ENCODE measurements around the gene IFITM10.

The IFITM10 gene

DNA sequence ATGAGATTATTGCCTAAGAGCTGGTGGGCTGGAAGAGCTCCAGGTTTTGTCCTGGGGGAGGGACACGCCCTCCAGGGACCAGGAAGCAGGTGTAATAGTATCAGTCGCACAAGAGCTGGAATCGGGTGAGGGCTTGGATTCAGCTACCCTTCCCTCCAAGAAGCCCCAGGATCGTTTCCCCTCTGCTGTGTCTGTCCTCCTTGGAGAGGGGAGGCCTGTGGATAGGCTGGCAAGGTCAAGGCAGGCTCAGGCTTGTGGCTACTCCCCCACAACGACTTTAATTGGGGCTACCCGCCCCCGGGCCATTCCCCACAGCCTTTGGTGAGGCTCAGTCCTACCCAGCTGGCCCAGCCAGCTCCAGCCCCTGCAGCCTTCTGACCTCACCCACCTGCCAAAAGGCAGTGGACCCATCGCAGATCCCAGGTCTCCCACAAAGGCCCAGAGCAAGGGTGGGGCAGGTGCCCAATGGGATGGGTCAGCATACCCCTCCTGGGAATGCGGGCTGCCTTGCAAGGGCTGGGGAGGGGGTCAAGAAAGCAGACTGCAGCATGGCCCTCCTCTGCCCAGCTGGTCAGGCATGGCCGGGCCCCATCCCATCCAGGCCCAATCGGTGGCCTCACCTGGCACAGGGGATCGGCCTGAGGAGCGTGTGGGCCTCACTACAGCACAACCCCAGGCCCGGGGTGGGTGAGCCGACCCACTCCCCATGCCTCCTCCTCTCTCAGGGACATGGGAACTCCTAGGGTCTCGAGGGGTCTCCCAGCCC, 12.3 kb upstream of the IFITM10 start:
- no peak for FAIRE-seq

DNA sequence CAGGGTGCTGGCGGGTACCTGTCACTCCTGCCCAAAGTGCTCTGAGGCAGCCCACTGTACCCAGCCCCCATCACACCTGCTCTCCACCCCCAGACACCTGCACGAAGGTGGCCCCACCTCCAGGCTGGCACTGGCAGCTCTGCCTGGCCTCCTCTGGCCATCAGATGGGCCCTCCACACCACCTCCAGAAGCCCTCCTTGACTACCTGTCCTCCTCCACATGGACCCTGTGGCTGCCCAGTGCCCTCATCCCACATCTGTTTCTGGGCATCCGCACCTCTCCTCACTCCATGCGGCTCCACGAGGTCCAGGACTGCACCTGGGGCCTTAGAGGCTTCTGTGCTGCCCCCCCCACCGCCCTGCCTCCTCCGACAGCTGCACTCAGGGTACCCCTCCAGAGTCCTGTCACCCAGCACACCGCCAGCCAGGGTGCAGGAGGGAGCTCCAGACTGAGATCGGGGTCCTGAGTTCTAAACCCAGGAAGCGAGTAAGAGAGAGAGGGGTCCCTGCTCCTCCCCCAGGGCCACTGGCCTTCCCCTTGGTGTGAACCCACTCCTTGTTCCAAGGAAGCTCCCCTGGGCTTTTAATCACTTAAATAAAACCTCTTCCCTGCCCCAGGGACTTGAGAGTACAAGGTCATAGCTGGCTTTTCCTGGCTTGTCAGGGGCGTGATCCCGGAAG, 11.6 kb upstream of the IFITM10 start:
- FAIRE-seq, result no peak

DNA sequence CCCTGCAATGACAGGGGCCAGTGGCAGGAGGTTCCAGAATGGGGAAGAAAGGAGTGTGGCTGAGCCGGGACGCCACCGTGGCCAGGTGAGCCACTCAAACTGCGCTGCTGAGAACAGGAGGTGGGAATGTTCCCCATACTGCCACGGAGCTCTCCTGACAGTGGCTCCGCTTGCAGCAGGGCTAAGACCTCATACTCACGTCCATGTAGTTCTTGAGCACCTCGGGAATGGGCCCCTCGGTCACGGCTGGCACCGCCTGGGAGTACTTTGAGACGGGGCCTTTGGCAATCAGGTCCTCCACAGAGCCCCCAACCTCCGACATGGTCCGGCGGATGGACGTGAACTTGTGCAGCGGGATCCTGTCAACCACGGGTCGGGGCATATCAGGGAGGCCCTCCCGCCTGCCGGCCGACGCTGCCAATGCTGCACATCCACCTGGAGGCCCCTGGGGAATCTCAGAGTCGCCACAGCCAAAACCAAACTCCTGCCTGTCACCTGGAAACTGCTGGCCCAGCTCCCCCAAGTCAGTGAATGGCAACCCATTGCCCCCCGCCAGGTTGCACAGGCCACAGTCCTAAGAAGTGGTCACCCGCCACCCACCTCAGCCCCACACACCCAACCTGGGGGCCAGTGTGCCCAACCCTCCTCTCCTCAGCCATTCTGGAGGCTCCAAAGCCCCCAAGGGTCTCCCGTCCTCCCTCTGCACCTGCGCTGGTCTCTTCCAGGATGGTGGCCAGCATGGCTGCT, 10.9 kb upstream of the IFITM10 start:
- no peak for FAIRE-seq

DNA sequence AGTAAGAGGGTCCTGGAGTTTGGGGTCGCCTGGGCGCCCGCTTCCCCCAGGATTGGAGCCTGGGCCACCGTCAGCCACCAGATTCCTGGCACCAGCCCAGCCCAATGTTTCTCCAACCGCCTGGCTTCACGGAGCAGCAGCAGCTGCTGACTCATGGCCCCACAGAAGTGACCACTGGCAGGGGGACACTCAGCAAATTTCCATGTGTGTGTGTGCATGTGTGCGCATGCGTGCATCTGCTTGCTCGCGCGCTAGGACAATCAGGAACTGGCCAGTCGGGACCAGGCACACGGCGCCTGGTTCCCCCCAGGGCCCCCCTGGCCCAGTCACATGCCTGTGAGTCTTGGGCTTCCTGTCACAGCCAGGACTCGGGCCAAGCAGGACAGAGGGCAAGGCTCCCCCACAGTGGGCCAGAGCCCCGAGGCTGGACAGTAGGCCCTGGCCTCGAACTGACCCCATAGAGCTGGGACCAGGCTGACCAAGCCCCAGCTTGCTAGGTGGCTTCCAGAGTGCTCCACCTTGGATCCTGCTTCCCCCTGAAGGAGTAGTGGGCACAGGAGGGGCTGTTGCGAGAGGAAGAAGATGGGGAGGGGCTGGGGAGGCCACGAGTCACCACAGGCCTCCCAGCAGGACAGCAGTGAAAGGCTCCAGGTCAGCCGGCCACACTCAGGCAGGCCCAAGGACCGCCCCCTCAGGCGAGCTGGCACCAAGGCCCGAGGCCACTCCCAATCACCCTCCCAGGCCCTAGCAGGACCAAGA, 10.1 kb upstream of the IFITM10 start:
- FAIRE-seq, result no peak

DNA sequence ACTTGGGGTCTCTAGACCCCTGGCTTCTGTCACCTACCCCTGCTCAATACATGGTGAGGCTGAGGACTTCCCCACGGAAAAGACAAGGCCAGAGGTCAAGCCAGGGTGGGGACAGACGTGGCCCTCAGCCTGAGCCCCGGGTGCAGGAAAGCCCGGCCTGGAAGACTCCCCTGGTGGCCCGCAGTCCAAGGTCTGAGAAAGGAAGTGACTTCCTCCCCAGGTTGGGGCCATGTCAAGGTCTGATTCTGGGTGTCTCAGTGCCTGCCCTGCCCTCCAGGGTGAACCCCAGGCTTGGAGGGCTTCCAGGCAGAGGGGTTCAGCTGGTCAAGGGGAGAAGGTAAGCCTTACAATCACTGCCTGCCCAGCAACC, 9.4 kb upstream of the IFITM10 start:
- FAIRE-seq, result no peak

DNA sequence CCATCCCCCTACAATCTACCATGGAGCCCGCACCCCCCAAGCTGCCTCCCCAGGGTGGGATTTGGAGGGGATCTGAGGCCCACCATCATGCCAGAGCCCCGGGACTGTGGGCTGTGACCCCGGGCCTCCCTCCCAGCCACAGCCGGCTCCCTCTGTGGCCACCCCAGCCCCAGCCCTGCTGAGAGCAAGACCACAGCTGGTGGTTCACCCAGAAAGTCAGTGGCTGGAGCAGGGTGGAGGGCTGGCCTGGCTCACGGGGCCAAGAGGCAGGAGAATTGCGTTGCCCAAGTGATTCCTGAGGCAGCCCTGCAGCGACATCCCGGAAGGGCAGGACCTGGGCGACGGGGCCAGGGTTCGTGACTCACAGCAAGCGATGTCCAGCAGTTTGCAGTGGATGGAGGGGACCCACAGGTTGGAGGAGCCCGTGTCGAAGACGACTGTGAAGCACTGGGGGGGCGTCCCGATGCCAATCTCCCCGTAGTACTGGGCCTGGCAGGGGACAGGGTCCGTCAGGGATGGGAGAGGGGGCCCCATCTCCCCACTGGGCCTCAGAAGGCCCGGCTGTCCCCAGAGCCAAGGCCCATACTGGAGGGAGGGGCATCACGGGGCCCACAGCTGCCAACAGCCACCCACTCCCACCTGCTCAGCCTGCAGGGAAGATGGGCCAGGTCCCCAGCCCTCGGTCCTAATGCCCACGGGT, 8.9 kb upstream of the IFITM10 start:
- no peak for FAIRE-seq

DNA sequence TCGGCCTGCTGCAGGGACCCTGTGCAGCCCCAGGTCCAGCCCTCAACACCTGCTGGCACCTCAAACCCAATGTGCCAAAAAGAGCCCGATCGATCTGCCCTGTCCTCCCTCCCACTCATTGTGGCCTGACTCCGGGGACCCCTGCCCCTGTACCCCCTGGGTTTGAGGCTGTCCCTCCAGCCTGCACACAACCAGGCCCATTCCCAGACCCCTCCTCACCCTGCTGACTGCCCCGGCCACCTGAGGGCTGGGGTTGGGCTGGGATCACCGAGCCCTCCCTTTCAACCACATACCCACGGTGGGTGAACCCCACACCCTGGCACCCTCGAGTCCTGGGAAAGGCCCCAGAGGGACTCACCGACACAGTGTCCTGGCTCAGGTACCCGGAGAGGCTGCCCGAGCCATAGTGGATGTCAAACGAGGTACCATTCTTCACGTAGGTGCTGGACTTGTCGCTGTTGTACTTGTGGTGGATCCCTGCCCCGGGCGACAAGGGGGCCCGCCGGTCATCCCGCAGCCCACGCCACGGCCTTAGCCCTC, 8.3 kb upstream of the IFITM10 start:
- FAIRE-seq, result no peak

DNA sequence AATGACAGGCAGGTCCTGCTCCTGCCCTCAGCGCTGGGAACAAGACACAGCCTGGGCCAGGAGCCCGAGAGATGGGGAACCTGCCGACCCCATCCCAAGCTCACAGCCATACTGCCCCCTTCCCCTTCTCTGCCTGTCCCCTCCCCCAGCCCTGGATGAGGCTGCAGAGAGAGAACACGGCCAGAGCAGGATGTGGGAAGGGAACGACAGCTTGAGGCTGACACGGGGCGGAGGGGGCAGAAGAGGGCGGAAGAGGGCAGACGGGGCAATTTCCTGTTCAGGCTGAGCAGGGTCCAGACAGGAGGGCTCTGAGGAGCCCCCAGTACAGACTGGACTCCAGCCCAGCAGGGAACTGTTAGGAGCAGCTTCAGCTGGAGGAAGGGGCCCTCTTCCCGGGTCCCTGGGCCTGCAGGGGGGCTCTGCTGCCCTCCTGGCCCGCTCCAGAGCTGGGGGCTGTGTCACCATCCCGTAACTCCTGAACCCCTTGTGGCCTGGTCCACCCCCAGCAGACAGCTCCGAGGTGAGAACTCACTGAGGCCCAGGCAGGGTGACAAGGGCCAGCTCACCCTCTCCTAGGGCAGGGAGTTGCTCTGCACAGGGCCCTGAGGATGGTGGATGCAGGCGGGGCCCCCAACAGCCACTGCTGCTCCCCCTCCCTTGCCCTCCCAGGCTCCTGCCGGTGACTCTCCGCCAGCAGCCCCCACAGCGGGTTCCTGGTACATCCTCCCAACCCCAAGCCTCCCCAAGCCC, 7.6 kb upstream of the IFITM10 start:
- no peak for FAIRE-seq

DNA sequence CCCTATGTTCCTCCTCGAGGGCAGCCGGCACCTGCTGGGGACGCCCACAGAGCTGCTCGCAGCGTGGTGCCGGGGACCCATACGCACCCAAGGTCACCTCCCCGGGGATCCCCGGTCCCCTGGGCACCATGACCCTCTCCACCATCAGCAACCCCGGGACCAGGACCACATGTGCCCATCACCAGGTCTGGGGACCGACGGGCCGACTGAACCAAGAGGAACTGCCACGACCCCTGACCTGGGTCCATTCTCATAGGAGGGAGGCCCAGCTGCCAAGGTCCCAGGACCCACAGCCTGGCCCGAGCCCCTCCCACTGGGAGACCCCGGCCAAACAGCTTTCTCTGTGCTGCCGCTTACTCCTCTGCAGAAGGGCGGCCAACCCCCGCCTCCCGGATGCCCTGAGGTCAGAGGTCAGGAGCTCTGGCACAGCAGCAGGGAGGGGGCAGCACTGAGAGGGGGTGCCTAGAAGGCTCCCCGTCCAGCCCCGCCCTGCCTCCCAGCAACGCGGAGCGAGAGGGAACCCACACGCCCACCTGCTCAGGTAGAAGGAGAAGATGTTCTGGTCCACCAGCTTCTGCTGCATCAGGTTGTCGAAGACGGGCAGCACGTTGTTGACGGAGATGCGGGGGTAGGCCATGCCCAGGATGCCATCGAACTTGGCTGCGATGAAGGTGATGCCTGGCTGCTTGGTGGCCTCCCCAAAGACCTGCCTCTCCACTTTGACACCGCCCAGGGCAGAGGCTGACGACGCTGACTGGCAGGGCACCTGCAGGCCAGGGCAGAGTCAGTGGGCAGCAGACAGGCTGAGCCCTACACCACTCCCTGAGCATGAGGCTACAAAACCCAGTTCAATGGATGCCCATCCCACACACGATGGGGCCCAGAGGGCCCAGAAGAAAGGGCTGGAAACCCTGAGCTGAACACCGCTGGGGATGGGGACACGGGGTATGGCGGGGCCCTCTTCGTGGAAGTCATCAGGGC, 6.7 kb upstream of the IFITM10 start:
- FAIRE-seq, result no peak

DNA sequence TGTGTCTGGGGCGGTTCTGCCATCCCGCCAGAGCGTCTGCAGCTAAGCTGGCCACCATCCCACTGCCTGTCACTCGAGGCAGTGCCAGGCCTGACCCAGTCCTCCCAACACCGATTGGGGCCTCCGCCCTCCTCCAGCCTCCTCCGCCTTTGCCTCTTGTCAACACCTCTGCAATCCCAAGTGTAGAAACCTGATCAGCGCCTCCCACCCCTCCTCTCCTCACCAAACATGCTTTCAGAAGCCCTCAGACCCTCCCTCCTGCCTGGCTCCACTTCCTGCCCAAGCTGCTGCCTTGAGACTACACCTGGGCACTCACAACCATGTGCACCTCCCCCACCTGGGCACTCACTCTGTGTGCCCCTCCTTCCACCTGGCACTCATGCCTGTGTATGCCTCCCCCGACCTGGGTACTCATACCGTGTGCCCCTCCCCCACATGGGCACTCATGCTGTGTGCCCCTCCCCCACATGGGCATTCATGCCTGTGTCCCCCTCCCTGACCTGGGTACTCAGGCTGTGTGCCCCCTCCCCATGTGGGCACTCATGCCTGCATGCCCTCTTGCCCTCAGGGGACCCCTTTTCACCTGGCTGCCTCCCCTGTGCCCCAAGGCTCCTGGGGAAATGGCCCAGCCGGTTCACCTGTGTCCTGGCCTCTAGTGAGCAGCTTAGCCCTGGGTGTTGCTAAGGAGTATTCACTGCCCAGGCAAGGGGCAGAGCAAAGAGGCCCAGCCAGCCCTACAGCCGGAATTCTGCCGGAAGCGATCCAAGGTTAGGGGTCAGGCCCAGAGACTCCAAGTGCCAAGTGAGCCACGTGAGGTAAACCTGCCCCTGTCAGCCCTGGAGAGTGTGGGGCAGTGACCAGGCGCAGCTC, 5.5 kb upstream of the IFITM10 start:
- FAIRE-seq, result no peak

DNA sequence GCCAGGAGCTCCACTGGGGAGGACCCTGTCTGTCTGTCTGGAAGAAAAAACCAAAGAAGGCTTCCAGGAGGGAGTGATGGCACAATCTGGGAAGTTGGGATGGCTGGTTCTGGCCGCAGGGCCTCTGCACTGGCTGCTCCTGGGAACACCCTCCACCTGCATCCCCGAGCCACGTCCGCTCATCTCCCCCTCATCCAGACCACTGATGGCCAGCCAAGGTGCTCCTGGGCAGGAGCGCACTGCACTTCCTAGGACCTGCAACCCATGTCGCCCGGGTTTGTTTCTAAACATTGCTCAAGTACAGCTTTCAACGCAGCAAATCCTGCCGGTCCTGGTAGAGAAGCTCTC, 4.9 kb upstream of the IFITM10 start:
- FAIRE-seq, result no peak

DNA sequence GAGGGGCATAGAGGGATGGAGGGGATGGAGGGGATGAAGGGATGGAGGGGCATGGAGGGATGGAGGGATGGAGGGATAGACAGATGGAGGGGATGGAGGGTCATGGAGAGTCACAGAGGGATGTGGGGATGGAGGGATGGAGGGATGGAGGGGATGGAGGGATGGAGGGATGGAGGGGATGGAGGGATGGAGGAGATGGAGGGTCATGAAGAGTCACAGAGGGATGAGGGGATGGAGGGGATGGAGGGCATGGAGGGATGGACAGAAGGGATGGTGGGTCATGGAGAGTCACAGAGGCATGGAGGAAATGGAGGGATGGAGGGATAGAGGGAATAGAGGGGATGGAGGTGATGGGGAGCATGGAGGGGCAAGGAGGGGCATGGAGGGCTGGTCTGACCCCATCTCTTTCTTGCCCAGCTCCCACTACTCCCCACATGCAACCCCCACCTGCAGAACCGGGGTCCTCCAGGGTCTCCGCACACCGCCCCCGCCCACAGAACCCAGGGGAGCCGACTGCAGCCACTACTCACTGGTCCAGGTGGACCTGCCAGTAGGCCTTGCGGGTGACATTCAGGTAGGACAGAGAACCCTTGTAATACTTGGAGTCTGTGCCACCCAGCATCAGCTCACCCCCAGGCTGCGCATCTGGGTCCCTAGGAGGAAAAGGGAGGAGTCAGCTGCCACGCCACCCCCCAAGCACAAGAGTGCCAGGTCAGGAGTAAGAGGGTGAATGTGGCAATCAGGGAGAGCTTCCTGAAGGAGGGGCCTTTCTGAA, 4.2 kb upstream of the IFITM10 start:
- FAIRE-seq, result no peak

DNA sequence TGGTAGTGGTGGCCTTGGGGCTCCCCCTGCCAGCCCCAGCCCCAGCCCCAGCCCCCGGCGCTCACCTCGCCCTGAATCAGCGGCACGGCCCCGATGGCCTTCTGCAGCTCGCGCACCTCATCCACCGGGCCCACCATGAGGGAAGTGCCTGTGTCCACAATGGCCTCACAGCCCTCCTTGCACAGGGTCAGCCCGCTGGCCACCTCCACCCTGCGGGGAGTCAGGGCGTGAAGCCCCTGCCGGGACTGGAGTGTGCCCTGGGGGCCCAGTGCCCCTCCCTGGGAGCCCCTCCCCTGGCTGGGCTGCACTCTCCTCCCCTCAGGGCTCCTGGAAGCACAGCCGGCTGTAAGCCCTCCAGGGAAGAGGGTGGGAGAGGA, 3.5 kb upstream of the IFITM10 start:
- no peak for FAIRE-seq

DNA sequence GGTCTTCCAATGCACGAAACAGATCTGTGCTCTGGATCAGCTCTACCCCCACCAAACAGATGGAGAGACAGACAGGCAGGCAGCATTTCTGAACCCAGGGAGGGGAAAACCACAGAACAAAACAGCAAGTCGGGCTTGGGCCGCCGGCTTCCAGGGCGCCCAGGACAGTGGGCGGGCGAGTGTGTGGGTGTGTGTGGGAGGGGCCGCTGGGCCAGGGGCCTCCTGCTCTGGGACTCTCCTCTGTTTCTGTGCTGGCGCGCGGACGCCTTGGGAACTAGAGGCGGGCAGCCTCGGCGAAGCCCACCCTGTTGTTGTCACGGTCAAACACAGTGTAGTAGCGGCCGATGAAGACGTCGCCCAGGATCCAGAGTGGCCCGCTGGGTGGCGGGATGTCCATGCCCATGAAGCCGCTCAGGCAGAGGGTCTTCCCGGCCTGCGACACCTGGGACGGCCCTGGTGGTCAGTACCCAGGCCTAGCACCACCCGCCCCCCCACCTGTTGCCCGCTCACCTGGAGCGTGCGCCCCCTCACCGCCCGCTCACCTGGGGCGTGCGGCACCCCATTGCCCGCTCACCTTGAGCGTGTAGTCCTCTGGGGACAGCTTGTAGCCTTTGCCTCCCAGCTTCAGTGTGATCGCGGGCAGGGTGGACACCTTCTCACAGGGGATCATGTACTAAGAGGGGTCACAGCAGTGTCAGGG, 3.0 kb upstream of the IFITM10 start:
- FAIRE-seq, result no peak

DNA sequence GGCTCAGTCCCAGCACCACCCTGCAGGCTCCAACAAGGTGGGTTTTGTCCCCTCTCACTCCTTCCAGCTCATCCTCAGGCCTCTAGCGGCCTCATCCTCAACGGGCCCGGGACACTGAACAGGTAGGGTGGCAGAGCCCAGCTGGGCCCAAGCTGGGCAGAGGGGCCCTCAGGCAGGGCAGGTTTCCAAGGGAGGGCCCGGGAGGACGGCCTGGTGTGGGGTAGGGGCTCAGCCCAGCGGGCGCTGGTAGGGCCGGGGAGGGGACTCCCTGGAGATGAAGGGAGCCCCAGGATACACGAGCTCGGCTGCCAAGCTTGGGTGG, 2.5 kb upstream of the IFITM10 start:
- FAIRE-seq, result no peak

DNA sequence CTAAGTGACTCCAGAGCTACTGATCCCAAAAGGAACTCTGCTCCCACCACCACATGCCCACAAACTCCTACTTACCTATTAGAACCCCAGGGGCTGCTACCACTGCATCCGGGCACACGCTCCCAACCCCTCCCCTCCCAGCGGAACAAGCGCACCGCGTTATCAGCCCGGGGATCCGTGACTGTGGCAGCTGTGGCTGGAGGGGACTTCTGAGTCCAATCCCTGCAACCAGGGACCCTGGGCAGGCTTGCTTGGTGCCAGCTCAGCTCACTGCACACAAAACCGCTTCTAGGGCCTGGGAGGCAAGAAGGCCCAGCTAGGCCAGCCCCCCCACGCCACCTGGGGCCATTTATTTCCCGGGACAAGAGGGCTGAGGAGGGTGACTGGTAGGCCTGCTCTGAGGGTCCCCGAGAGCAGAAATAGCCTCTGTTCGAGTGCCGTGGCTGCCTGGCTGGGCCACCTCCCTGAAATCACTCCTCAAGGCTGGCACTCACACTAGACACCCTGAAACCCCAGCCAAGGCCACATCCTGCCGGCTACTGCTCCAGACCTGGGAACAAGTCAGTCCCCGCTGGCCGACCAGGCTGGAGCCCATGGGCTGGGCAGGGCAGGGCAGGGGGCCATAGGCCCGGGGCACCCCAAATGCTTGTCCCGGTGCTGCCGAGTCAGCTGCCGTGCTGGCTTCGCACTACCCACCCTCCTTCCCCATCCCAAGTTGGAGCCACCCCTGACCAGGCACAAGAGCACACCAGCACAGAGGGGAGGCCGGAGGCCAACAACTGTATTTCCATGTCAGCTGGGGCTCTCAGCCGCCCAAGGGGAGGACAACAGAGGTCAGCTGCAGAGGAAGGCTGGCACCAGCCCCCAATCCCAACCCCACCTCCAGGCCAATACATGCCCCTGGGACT, 1.9 kb upstream of the IFITM10 start:
- no peak for FAIRE-seq

DNA sequence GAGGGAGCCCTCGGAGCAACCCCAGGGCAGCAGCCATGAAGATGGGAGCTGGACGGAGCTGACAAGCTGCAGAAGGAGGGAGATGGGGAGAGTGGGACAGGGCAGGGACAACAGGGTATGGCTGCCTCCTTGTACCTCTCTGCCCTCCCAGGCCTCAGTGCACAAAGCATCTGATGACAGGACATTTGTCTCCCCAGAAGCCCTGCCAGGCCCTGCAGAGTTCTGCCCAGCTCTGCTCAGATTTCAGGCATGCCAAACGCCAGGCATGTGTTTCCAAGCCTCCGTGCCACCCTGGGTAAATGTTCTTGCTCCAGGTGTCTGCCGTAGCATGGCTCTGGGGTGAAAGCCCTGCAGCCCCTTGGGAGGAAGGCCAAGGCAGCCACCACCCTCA, 1.1 kb upstream of the IFITM10 start:
- FAIRE-seq, result no peak

Data from A204.1 (cell line).